Measurements from ENCODE around the gene RRP8.

RRP8 gene

GRCh38 chr11:6619004-6619745 is 15.8 kb upstream of the RRP8 start, which contains the start of gene TPP1:
TSS of gene TPP1 (minus strand) at chr11:6619422. CDS start at chr11:6619400, 22 bp downstream.
- TF ChIP-seq POLR2AphosphoS5 (IDR thresholded peaks at IDR 0.05; ENCODE audit: low read depth) (peak; percentile 42; the same call in 1 of the 2 replicates), GABPA (IDR thresholded peaks at IDR 0.05; ENCODE audit: low read depth) (no peak)
- H3K4me3 ChIP-seq (replicated peaks; ENCODE audit: insufficient read depth, low read length) = peak within 1 kb of the TSS; percentile 83
- DNase-seq (ENCODE audit: low read depth in 1 of 2, low spot score in 1 of 2) = peak; percentile 84 to 93
- no peaks in the 10 kb centered on the region for H3K27me3 ChIP-seq (ENCODE audit: insufficient read depth, poor library complexity, severe bottlenecking)
- H3K27ac ChIP-seq (replicated peaks) = peak within 1 kb of the TSS; percentile 78

GRCh38 chr11:6618117-6619003 is 14.9 kb upstream of the RRP8 start:
- peak overlapping the region; percentile 78 for H3K27ac ChIP-seq (replicated peaks)
- peak; percentile 60; the same call in 1 of the 2 replicates for TF ChIP-seq SPI1 (IDR thresholded peaks at IDR 0.05; ENCODE audit: borderline replicate concordance, low read depth)
- no peak for TF ChIP-seq REST (IDR thresholded peaks at IDR 0.05; ENCODE audit: insufficient replicate concordance, low read depth)
- TF ChIP-seq POLR2AphosphoS5 (IDR thresholded peaks at IDR 0.05; ENCODE audit: low read depth) = 0 out of 2 replicates have a peak, but pooled peaks have one; percentile 56
- peak; percentile 76 to 95 for DNase-seq (ENCODE audit: low read depth in 1 of 2, low spot score in 1 of 2)

GRCh38 chr11:6617315-6617781 is 13.9 kb upstream of the RRP8 start:
- no peak for TF ChIP-seq GABPA (IDR thresholded peaks at IDR 0.05; ENCODE audit: low read depth)
- peak; percentile 10 for TF ChIP-seq REST (IDR thresholded peaks at IDR 0.05; ENCODE audit: insufficient replicate concordance, low read depth)

More at GRCh38 chr11:6618117-6619003, 14.9 kb upstream of the RRP8 start:
- peak overlapping the region; percentile 83 for H3K4me3 ChIP-seq (replicated peaks; ENCODE audit: insufficient read depth, low read length)
- H3K27me3 ChIP-seq (ENCODE audit: insufficient read depth, poor library complexity, severe bottlenecking) = no peaks in the 10 kb centered on the region

GRCh38 chr11:6616596-6617250 is 13.3 kb upstream of the RRP8 start:
- Histone ChIP-seq H3K27me3 (ENCODE audit: insufficient read depth, poor library complexity, severe bottlenecking) (no peaks in the 10 kb centered on the region), H3K4me3 (replicated peaks; ENCODE audit: insufficient read depth, low read length) (no peak overlapping the region), H3K27ac (replicated peaks) (peak overlapping the region; percentile 78)
- DNase-seq (ENCODE audit: low read depth in 1 of 2, low spot score in 1 of 2) = no peak
- TF ChIP-seq REST (IDR thresholded peaks at IDR 0.05; ENCODE audit: insufficient replicate concordance, low read depth) = no peak
- TF ChIP-seq GABPA (IDR thresholded peaks at IDR 0.05; ENCODE audit: low read depth) = no peak
- TF ChIP-seq POLR2AphosphoS5 (IDR thresholded peaks at IDR 0.05; ENCODE audit: low read depth) = no peak
- no peak for TF ChIP-seq CTCF (IDR thresholded peaks at IDR 0.05; ENCODE audit: insufficient read depth, low read length)
- no peak for TF ChIP-seq SPI1 (IDR thresholded peaks at IDR 0.05; ENCODE audit: borderline replicate concordance, low read depth)

More at GRCh38 chr11:6617315-6617781, 13.9 kb upstream of the RRP8 start:
- H3K27ac ChIP-seq (replicated peaks) = peak overlapping the region; percentile 78
- peak; percentile 69 to 93 for DNase-seq (ENCODE audit: low read depth in 1 of 2, low spot score in 1 of 2)
- peak overlapping the region; percentile 83 for H3K4me3 ChIP-seq (replicated peaks; ENCODE audit: insufficient read depth, low read length)
- H3K27me3 ChIP-seq (ENCODE audit: insufficient read depth, poor library complexity, severe bottlenecking) = no peaks in the 10 kb centered on the region

All from HL-60 (cell line).